ENCODE measurements around the gene LCE3E.
"Not testable (repeated sequence)": the region's sequence is repeated elsewhere in the genome, so short reads cannot be mapped to it uniquely, and the experiment has no call there.

Gene LCE3E, protein sequence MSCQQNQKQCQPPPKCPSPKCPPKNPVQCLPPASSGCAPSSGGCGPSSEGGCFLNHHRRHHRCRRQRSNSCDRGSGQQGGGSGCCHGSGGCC

DNA sequence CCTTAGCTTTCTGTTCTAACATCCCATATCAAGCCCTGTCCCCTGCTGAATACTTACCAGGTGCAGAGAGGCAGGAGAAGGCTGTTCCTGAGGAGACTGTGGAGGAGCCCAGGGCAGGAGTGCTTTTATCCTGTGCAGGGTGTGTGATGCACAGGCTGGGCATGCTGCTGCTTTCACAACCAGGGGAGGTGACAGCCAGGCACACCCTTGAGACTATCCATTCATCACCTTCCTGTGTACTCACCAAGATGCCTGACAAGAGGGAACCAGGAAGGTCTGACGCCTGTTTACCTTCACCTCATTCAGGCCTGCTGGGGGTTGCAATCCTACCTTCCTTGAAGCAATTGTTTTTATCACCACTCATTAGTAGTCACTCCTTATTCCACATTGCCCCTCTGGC lies at the start of gene LCE3E:
Gene LCE3E, minus strand, starts transcription at position 100 of the 400 bp plus-strand sequence. CDS start 572 bp downstream, outside the sequence.
- ATAC-seq (ENCODE audit: low read depth) = no peak
- no peak within 1 kb of the TSS for H3K4me3 Mint-ChIP-seq
- no peak within 1 kb of the TSS for H3K27ac Mint-ChIP-seq
- peaks cover 9% of the 10 kb centered on the region for H3K9me3 Mint-ChIP-seq
- peaks cover 7% of the 10 kb centered on the region for H3K27me3 Mint-ChIP-seq
- DNase-seq (ENCODE audit: low spot score in 2 of 2) = no peak
- H3K36me3 Mint-ChIP-seq = no peaks in the 10 kb centered on the region
- no peaks in the 10 kb centered on the region for H3K4me1 Mint-ChIP-seq

DNA sequence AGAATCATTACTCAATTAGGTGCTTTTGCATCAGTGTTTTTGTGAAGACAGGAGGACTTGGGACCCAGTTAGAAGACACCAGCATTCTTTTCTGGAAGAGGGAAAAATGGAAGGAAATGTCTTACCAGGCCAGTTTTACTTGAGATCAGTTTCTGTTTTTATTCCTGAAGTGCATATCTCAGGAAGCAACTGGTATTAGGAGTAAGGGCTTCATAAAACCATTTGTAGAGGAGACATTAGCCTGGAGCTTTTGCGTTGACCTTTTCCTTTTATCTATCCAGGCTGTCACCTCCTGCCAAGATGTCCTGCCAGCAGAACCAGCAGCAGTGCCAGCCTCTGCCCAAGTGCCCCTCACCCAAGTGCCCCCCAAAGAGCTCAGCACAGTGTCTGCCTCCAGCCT lies 46.9 kb upstream of the LCE3E start, which contains the start of gene LCE3B:
Gene LCE3B, plus strand, starts transcription at position 301 of the 400 bp plus-strand sequence. Its CDS starts 0 bp downstream, at position 301.
- no peak within 1 kb of the TSS for H3K4me3 Mint-ChIP-seq
- H3K27ac Mint-ChIP-seq = no peak within 1 kb of the TSS
- H3K4me1 Mint-ChIP-seq = no peaks in the 10 kb centered on the region
- no peak for ATAC-seq (ENCODE audit: low read depth)
- DNase-seq (ENCODE audit: low spot score in 2 of 2) = no peak
- no peaks in the 10 kb centered on the region for H3K36me3 Mint-ChIP-seq
- peaks cover 4% of the 10 kb centered on the region for H3K27me3 Mint-ChIP-seq
- H3K9me3 Mint-ChIP-seq = peaks cover 2% of the 10 kb centered on the region

DNA sequence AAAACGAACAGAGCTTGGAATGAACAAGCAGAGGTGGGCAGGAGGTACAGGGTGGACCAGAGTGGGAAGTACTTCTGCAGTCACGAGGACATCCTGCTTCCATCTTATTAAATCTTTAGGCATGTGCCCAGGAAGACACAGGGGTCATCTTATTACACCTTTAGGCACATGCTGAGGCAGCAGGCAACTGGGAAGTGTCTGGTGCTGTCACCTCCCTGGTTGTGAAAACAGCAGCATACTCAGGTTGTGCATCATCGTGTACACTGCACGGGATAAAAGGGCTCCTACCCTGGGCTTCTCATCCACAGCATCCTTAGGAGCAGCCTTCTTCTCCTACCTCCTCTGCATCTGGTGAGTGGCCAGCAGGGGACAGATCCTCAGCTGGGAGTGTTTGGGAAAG lies 33.4 kb upstream of the LCE3E start, which contains the start of gene LCE3C:
Gene LCE3C, plus strand, starts transcription at position 301 of the 400 bp plus-strand sequence. CDS start 498 bp downstream, outside the sequence.
- Mint-ChIP-seq H3K36me3 (no peaks in the 10 kb centered on the region), H3K4me1 (no peaks in the 10 kb centered on the region), H3K27me3 (peaks cover 4% of the 10 kb centered on the region), H3K27ac (no peak within 1 kb of the TSS), H3K4me3 (no peak within 1 kb of the TSS), H3K9me3 (peaks cover 2% of the 10 kb centered on the region)
- ATAC-seq (ENCODE audit: low read depth) (no peak), DNase-seq (ENCODE audit: low spot score in 2 of 2) (no peak)

DNA sequence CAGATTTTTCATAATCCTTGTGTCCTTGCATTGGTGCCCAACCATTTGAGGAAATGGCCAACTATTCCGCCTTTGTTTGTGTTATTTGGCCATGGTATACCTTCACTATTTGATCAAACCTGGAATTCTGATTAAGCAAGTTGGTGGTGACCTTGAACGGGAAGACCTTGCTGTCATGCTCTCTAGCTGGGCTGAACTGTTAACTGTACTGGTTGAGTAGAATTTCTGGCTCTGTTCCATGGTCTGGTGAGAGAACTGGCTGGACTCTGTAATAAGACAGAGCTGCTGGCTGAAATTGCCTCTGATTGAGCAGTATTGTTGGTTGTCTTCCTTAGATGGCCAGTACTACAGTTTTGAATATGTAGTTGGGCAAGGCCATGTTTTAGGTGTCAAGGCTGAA lies 30.4 kb upstream of the LCE3E start:
- no peaks in the 10 kb centered on the region for H3K36me3 Mint-ChIP-seq
- no peak overlapping the region for H3K4me3 Mint-ChIP-seq
- DNase-seq (ENCODE audit: low spot score in 2 of 2) = no peak
- H3K9me3 Mint-ChIP-seq = peaks cover 3% of the 10 kb centered on the region
- H3K4me1 Mint-ChIP-seq = no peaks in the 10 kb centered on the region
- H3K27me3 Mint-ChIP-seq = no peaks in the 10 kb centered on the region
- ATAC-seq (ENCODE audit: low read depth) = no peak
- H3K27ac Mint-ChIP-seq = no peak overlapping the region

DNA sequence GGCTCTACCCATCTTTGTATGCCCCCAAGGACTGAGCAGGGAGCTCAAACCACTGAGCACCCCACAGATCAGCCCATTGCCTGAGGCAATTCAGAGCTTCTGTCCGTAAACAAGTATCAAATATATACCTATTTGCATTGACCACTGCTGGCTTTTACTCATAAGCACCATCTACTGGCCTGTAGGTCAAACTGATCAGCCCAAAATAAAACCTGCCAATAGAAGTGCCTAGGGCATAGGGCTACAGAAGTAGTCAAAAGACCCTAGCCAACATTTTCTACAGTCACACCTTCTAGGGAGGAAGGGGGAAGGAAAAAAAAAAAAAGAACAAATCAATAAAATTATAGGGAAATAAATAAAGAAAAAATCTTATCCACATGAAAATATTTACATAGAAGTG lies 19.0 kb upstream of the LCE3E start:
- H3K27me3 Mint-ChIP-seq = peaks cover under 1% of the 10 kb centered on the region
- H3K36me3 Mint-ChIP-seq = no peaks in the 10 kb centered on the region
- H3K4me3 Mint-ChIP-seq = no peak overlapping the region
- no peak for ATAC-seq (ENCODE audit: low read depth)
- H3K9me3 Mint-ChIP-seq = peaks cover 2% of the 10 kb centered on the region
- no peaks in the 10 kb centered on the region for H3K4me1 Mint-ChIP-seq
- DNase-seq (ENCODE audit: low spot score in 2 of 2) = no peak
- no peak overlapping the region for H3K27ac Mint-ChIP-seq

DNA sequence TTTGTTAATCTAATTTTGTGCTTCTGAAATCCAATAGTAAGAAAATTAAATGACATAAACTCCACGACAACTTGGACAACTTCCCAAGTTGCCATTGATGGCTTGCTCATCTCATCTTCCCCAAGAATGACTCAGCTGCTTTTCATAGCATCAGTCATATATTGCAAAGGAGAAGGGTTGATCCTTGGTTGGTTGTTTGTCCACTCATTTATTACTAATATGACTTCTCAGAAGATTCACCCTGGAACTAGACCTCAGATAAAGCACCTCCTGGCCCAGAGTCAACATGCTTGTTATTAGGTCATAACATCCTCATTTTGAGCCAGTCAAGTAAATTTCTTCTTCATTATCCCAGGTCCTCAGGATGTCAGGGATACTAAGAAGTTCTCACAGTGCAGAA lies 16.1 kb upstream of the LCE3E start:
- H3K36me3 Mint-ChIP-seq = peaks cover 2% of the 10 kb centered on the region
- peaks cover 9% of the 10 kb centered on the region for H3K27me3 Mint-ChIP-seq
- H3K4me3 Mint-ChIP-seq = no peak overlapping the region
- H3K4me1 Mint-ChIP-seq = no peaks in the 10 kb centered on the region
- H3K9me3 Mint-ChIP-seq = peaks cover 2% of the 10 kb centered on the region
- no peak overlapping the region for H3K27ac Mint-ChIP-seq
- no peak for DNase-seq (ENCODE audit: low spot score in 2 of 2)
- no peak for ATAC-seq (ENCODE audit: low read depth)

DNA sequence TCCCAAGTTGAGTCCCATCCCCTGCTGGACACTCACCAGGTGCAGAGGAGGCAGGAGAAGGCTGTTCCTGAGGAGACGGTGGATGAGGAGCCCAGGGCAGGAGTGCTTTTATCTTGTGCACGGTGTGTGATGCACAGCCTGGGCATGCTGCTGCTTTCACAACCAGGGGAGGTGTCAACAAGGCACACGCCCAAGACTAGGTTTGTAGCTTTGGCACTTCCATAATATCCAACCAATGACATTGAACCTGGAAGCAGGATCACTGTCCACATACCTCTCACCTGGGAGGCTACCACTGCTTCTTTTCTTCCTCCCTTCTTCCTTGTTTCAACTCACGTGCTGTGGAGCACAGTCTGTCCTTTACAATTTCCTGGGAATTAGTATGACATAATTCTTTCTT lies 13.9 kb upstream of the LCE3E start, which contains the start of gene LCE3D:
Gene LCE3D, minus strand, starts transcription at position 84 of the 400 bp plus-strand sequence. CDS start 580 bp downstream, outside the sequence.
- ATAC-seq (ENCODE audit: low read depth) (no peak), DNase-seq (ENCODE audit: low spot score in 2 of 2) (no peak)
- Mint-ChIP-seq H3K27me3 (peaks cover 9% of the 10 kb centered on the region), H3K27ac (no peak within 1 kb of the TSS), H3K4me1 (no peaks in the 10 kb centered on the region), H3K4me3 (no peak within 1 kb of the TSS), H3K9me3 (no peaks in the 10 kb centered on the region), H3K36me3 (peaks cover 2% of the 10 kb centered on the region)

DNA sequence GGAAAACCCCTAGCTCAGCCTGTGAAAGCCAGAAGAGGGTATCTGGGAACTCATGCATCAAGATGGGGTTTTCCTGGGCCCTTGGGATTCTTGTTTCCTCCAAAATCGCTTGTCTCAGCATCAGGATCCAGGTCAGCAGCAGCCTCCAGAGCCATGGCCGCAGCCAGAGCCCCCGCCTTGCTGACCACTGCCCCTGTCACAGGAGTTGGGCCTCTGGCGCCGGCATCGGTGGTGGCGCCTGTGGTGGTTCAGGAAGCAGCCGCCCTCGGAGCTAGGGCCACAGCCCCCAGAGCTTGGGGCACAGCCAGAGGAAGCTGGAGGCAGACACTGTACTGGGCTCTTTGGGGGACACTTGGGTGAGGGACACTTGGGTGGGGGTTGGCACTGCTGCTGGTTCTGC lies 12.9 kb upstream of the LCE3E start:
- H3K9me3 Mint-ChIP-seq; H3K27ac Mint-ChIP-seq; H3K4me3 Mint-ChIP-seq; H3K4me1 Mint-ChIP-seq; DNase-seq (ENCODE audit: low spot score in 2 of 2); H3K36me3 Mint-ChIP-seq; ATAC-seq (ENCODE audit: low read depth): not testable (repeated sequence)
- peaks cover 11% of the 10 kb centered on the region for H3K27me3 Mint-ChIP-seq

DNA sequence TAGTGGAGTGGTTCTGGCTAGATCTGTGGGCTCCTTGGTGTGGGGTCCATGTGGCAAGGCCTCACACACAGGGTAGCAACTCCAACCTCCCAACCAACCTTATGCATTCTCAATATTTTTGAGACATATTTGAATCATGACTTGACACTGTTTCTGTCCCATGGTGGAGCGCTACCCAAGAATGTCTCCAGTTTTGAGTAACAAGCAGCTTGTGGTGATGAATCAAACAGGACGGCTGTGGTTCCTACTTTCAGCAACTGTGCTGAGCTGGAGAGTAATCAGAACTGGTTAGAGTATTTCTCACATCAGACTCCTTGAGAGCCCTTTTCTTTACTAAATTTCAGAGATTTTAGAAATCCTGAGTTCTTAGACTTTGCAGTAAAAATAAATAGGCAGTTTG lies 10.6 kb upstream of the LCE3E start:
- peaks cover 2% of the 10 kb centered on the region for H3K36me3 Mint-ChIP-seq
- H3K27ac Mint-ChIP-seq = no peak overlapping the region

DNA sequence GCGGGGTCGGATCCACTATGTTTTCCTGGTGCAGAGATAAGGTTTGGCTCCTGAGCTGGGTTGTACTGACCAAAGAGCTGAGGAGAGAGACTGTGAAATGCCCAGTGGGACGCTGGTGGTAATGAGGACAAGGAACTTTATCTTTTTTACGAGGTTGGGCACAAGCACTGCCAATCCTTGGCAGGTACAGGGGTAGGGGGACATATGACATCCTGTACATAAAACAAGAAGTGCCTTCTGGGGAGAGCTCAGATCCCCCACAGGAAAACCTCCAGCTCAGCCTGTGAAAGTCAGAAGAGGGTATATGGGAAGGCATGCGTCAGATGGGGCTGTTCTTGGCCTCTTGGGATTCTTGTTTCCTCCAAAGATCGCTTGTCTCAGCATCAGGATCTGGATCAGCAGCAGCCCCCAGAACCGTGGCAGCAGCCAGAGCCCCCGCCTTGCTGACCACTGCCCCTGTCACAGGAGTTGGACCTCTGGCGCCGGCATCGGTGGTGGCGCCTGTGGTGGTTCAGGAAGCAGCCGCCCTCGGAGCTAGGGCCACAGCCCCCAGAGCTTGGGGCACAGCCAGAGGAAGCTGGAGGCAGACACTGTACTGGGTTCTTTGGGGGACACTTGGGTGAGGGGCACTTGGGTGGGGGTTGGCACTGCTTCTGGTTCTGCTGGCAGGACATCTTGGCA lies 905 bp downstream of the LCE3E start:
- DNase-seq (ENCODE audit: low spot score in 2 of 2) = no peak
- peaks cover 4% of the 10 kb centered on the region for H3K27me3 Mint-ChIP-seq
- no peaks in the 10 kb centered on the region for H3K36me3 Mint-ChIP-seq
- no peak overlapping the region for H3K4me3 Mint-ChIP-seq
- H3K9me3 Mint-ChIP-seq = peaks cover 9% of the 10 kb centered on the region
- H3K4me1 Mint-ChIP-seq = no peaks in the 10 kb centered on the region
- H3K27ac Mint-ChIP-seq = no peak overlapping the region
- ATAC-seq (ENCODE audit: low read depth) = no peak

More for the DNA sequence above, 10.6 kb upstream of the LCE3E start:
- Mint-ChIP-seq H3K27me3 (peaks cover 17% of the 10 kb centered on the region), H3K4me1 (no peaks in the 10 kb centered on the region), H3K9me3 (no peaks in the 10 kb centered on the region), H3K4me3 (no peak overlapping the region)
- DNase-seq (ENCODE audit: low spot score in 2 of 2) = no peak
- no peak for ATAC-seq (ENCODE audit: low read depth)

DNA sequence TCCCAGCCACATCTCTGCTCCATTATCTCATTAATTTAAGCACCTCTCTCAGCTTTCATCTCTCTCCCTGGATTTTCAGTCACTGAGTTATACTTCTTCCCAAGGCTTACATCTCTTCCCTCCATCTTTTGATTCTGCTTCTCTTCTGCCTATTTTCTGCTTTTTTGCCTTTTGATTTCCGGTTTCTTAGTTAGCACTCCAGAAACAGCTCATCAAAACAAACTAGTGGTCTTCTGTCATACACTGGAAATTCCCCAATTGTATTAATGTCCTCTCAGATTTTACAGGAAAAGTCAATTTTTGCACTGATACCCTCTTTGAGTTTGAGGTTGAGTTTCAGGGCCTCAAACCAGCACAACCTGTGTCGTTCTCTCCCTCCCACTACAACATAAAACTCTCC lies 1.5 kb downstream of the LCE3E start:
- DNase-seq (ENCODE audit: low spot score in 2 of 2) = no peak
- Mint-ChIP-seq H3K4me3 (no peak overlapping the region), H3K9me3 (peaks cover 9% of the 10 kb centered on the region), H3K4me1 (no peaks in the 10 kb centered on the region), H3K36me3 (no peaks in the 10 kb centered on the region), H3K27ac (no peak overlapping the region), H3K27me3 (peaks cover 4% of the 10 kb centered on the region)
- no peak for ATAC-seq (ENCODE audit: low read depth)

DNA sequence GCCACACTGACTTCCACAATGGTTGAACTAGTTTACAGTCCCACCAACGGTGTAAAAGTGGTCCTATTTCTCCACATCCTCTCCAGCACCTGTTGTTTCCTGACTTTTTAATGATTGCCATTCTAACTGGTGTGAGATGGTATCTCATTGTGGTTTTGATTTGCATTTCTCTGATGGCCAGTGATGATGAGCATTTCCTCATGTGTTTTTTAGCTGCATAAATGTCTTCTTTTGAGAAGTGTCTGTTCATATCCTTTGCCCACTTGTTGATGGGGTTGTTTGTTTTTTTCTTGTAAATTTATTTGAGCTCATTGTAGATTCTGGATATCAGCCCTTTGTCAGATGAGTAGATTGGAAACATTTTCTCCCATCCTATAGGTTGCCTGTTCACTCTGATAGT lies 18.2 kb downstream of the LCE3E start:
- H3K27ac Mint-ChIP-seq; H3K4me3 Mint-ChIP-seq; ATAC-seq (ENCODE audit: low read depth); H3K9me3 Mint-ChIP-seq; H3K4me1 Mint-ChIP-seq; H3K36me3 Mint-ChIP-seq; DNase-seq (ENCODE audit: low spot score in 2 of 2); H3K27me3 Mint-ChIP-seq: not testable (repeated sequence)

DNA sequence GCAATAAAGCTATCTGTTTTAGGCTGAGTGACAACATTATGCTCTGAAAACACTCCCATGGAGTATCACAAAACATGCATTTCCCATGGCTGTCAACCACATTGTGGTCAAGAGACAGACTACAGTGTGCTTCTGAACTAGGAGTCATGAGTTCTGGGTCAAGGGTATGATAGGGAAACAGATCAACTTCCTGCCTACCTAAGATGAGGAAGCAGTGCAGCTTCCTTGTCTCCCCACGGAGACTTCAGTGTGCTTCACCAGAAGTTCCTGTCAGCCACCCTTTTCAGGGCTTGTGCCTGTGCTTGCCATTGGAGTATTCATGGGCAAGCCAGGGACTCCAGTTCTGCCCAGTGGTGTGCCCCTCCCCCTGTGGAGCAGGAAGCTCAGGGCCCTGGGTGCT lies 19.9 kb downstream of the LCE3E start:
- Mint-ChIP-seq H3K36me3 (no peaks in the 10 kb centered on the region), H3K27me3 (peaks cover 4% of the 10 kb centered on the region), H3K27ac (no peak overlapping the region), H3K4me1 (no peaks in the 10 kb centered on the region), H3K9me3 (peaks cover 2% of the 10 kb centered on the region), H3K4me3 (no peak overlapping the region)
- ATAC-seq (ENCODE audit: low read depth) (no peak), DNase-seq (ENCODE audit: low spot score in 2 of 2) (no peak)

DNA sequence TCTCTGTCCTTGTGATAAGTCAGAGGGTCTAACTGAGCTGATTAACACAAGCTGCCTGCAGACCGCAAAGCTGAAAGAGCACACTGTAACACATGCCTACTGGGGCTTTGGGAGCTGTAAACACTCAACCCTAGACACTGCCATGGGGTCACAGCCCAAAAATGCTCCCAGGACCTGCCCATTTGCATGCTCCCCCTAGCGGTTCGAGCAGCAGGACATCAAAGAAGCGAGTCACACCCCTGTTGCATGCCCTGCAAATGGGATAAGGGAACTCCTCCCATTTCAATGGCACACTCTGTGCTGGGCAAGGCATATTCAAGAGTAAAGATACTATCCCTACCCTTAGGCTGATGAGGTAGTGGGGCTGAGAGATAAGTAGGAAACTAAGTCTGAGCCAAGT lies 22.8 kb downstream of the LCE3E start:
- H3K36me3 Mint-ChIP-seq = no peaks in the 10 kb centered on the region
- no peaks in the 10 kb centered on the region for H3K4me1 Mint-ChIP-seq
- H3K27ac Mint-ChIP-seq = no peak overlapping the region
- ATAC-seq (ENCODE audit: low read depth) = no peak
- peaks cover 9% of the 10 kb centered on the region for H3K27me3 Mint-ChIP-seq
- H3K9me3 Mint-ChIP-seq = peaks cover 2% of the 10 kb centered on the region
- no peak overlapping the region for H3K4me3 Mint-ChIP-seq
- no peak for DNase-seq (ENCODE audit: low spot score in 2 of 2)

DNA sequence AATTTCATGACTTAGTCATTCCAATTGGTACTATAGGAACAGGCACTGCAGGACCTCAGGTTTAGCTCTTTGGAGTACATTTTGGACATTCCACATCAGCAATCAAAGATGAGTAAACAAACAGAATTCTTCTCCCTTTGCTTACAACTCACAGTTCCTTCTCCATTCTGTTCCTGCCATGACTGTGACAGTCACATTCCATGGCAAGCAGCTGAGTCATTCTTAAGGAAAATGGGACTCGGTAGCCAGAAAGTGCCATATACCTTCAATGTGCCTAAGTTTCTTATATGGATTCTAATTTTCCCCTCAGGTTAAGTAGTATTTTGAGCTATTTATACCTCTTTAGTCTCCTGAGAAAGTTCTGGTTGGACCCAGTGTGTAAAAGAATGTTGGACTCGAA lies 26.7 kb downstream of the LCE3E start:
- no peaks in the 10 kb centered on the region for H3K9me3 Mint-ChIP-seq
- ATAC-seq (ENCODE audit: low read depth) (no peak), DNase-seq (ENCODE audit: low spot score in 2 of 2) (no peak)
- H3K4me3 Mint-ChIP-seq = no peak overlapping the region
- H3K27me3 Mint-ChIP-seq = peaks cover 12% of the 10 kb centered on the region
- no peak overlapping the region for H3K27ac Mint-ChIP-seq
- H3K4me1 Mint-ChIP-seq = no peaks in the 10 kb centered on the region
- no peaks in the 10 kb centered on the region for H3K36me3 Mint-ChIP-seq

Measured in memory B cell (primary cell).